Measurements from ENCODE around the gene PLA2G4B.

DNA sequence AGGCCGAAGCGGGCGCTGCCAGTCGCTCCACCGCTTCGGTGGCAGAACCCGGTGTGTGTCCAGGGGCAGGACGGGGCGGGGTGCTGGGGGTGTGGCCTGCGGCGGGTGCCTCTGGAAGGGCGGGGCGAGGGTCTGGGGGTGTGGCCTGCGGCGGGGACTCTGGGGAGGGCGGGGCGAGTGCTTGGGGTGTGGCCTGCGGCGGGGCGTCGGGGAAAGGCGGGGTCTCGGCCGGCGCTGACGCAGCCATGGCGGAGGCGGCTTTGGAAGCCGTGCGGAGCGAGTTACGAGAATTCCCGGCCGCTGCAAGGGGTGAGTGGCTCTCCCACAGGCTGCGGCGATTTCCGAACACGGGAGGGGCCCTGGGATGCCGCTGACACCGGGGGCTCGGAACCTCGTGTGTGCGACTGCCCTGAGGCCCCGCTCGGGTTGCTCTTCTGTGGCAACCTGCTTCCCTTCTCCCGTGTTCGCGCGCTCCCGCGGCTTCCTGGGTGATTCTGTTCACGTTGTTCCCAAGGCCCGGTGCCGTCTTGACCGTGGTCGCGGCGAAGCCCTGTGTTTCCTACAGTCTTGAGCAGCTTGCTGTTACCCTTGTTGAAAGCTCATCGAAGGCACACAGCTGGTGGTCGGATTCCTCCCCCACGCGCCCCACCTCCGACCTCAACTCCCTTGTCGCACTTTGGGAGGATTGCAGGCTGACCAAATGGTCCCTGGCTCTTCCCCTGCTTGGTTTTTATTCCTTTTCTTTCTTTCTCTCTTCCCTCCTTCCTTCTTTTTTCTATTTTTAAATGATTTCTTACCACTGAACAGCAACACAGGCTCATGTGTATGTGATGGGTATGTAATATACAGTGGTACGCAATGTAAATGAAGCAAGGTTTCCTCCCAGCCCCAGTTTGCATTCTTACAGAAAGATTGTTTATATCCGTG is 10.5 kb upstream of the PLA2G4B start, which contains the start of gene JMJD7:
- TF ChIP-seq, protein P1, sequence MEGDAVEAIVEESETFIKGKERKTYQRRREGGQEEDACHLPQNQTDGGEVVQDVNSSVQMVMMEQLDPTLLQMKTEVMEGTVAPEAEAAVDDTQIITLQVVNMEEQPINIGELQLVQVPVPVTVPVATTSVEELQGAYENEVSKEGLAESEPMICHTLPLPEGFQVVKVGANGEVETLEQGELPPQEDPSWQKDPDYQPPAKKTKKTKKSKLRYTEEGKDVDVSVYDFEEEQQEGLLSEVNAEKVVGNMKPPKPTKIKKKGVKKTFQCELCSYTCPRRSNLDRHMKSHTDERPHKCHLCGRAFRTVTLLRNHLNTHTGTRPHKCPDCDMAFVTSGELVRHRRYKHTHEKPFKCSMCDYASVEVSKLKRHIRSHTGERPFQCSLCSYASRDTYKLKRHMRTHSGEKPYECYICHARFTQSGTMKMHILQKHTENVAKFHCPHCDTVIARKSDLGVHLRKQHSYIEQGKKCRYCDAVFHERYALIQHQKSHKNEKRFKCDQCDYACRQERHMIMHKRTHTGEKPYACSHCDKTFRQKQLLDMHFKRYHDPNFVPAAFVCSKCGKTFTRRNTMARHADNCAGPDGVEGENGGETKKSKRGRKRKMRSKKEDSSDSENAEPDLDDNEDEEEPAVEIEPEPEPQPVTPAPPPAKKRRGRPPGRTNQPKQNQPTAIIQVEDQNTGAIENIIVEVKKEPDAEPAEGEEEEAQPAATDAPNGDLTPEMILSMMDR (IDR thresholded peaks at IDR 0.05 in 4 of 5, conservative IDR thresholded peaks at IDR 0.05 in 1 of 5): no peak
- peak; percentile 72 to 77 for TF ChIP-seq POLR2A (IDR thresholded peaks at IDR 0.05)
